CD8-positive, alpha-beta memory T cell (primary cell): Measurements from ENCODE around the gene ASB1. TPM values are rescaled to one million over a fixed set of nuclear protein-coding genes. Genes with fewer than 3 reads are reported as not detected.
A peak's percentile ranks its signal among the peaks of the same experiment; 100 is the strongest.

ENCODE experiments used
- CTCF ChIA-PET: fragments of 350-600 bp; sonication (Branson Sonifier 250); formaldehyde crosslinking; loops from one replicate; lab custom pipeline; 2021; ENCODE audit warnings: antibody characterized with exemption; lab: Charles Lee
- POLR2A ChIA-PET: fragments of 350-600 bp; sonication (Branson Sonifier 250); formaldehyde crosslinking; loops from one replicate; lab custom pipeline; 2021; ENCODE audit warnings: antibody characterized with exemption; lab: Charles Lee
- DNase-seq, 5 donors: peaks; one replicate each; pipeline versions ENCODE4 v3.0.0 to v3.0.0-alpha.2; 2020 to 2022; ENCODE audit warnings: mixed read lengths in 1 of 5
- H3K27ac ChIP-seq: one replicate; pipeline ENCODE4 v1.7.0; 2013; ENCODE audit warnings: low read depth, mild to moderate bottlenecking, low read length, moderate library complexity
- H3K27me3 ChIP-seq: 2 replicates; pipeline ENCODE4 v1.7.0; 2013; ENCODE audit warnings: low read length, mild to moderate bottlenecking; ENCODE audit not compliant: insufficient read depth, poor library complexity, severe bottlenecking
- H3K36me3 ChIP-seq: 2 replicates; pipeline ENCODE4 v1.7.0; 2013; ENCODE audit warnings: mild to moderate bottlenecking, low read length, moderate library complexity; ENCODE audit not compliant: insufficient read depth
- H3K4me1 ChIP-seq: 2 replicates; pipeline ENCODE4 v1.7.0; 2013; ENCODE audit warnings: mild to moderate bottlenecking, low read length, moderate library complexity; ENCODE audit not compliant: insufficient read depth
- H3K4me3 ChIP-seq: 2 replicates; pipeline ENCODE4 v1.7.0; 2013; ENCODE audit warnings: mild to moderate bottlenecking, low read length
- H3K9me3 ChIP-seq: 2 replicates; pipeline ENCODE4 v1.7.0; 2013; ENCODE audit warnings: mild to moderate bottlenecking, low read length
- H3K27ac Mint-ChIP-seq, 8 donors: one replicate each; pipeline ENCODE4 v1.8.0; 2020 to 2021; ENCODE audit warnings: mixed read lengths in 8 of 8, mild to moderate bottlenecking in 6 of 8, inconsistent platforms in 3 of 8, moderate library complexity in 3 of 8
- H3K27me3 Mint-ChIP-seq, 2 donors: one replicate each; pipeline ENCODE4 v1.8.0; 2020 to 2021; ENCODE audit warnings: mixed read lengths in 2 of 2, mild to moderate bottlenecking in 1 of 2, moderate library complexity in 1 of 2
- H3K36me3 Mint-ChIP-seq, 3 donors: one replicate each; pipeline ENCODE4 v1.8.0; 2020 to 2021; ENCODE audit warnings: mixed read lengths in 3 of 3, inconsistent platforms in 1 of 3, mild to moderate bottlenecking in 1 of 3
- H3K4me1 Mint-ChIP-seq, 3 donors: one replicate each; pipeline ENCODE4 v1.8.0; 2020 to 2021; ENCODE audit warnings: mixed read lengths in 3 of 3, inconsistent platforms in 1 of 3, mild to moderate bottlenecking in 1 of 3
- H3K4me3 Mint-ChIP-seq, 7 donors: one replicate each; pipeline ENCODE4 v1.8.0; 2020 to 2021; ENCODE audit warnings: mixed read lengths in 7 of 7, mild to moderate bottlenecking in 6 of 7, moderate library complexity in 4 of 7, inconsistent platforms in 2 of 7
- H3K9me3 Mint-ChIP-seq, 5 donors: one replicate each; pipeline ENCODE4 v1.8.0; 2020 to 2022; ENCODE audit warnings: mixed read lengths in 5 of 5, mild to moderate bottlenecking in 3 of 5, moderate library complexity in 2 of 5, inconsistent platforms in 1 of 5
- polyA plus RNA-seq: library from polyadenylated mRNA; unstranded; fragments of 300-500 nt; fragmentation: Illumina TruSeq; gene quantifications from one replicate; pipeline ENCODE4 v1.2.3, GENCODE V29; 2021
- total RNA-seq, 2 experiments: library from RNA; stranded (reverse); gene quantifications; one replicate each; pipeline ENCODE4 v1.2.3, GENCODE V29; 2021

Gene ASB1
- total and polyA plus RNA-seq, 3 experiments from 2014 or later = 25.9 to 41.9 (median 41.8) TPM

DNA sequence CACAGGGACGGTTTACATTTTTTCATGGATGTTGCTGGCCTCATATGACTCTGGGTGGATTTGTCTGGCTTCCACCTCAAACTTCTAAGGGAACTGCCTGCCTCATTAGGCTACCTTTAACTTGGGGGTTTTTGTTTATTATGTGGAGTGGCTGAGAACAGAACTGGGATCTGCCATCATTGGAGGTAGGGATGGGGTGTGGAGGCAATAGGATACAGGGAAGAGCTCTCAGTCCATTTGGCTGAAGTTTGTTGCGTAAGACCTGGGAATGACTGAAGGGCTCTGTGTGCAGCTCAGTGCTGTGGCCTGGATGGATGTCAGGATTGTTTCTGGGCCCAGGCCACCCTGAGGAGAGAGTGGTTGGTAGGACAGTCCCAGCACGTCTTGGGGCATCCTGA lies 31.2 kb downstream of the ASB1 start:
- no peaks in the 10 kb centered on the region for H3K36me3 ChIP-seq
- Mint-ChIP-seq H3K9me3 (peaks cover 0 to 17% (median 12%) of the 10 kb centered on the region in 5 donors), H3K36me3 (peaks cover 0 to 9% (median 0%) of the 10 kb centered on the region in 3 donors), H3K4me3 (no peak overlapping the region), H3K27me3 (peaks cover 0 to 2% of the 10 kb centered on the region in 2 donors), H3K27ac (no peak overlapping the region), H3K4me1 (peaks cover 0 to 4% (median under 1%) of the 10 kb centered on the region in 3 donors)
- no peaks in the 10 kb centered on the region for H3K9me3 ChIP-seq
- ChIA-PET POLR2A (no interaction called here), CTCF (no interaction called here)
- H3K27me3 ChIP-seq = no peaks in the 10 kb centered on the region
- no peak for DNase-seq
- no peak overlapping the region for H3K27ac ChIP-seq
- no peak overlapping the region for H3K4me3 ChIP-seq
- no peaks in the 10 kb centered on the region for H3K4me1 ChIP-seq

DNA sequence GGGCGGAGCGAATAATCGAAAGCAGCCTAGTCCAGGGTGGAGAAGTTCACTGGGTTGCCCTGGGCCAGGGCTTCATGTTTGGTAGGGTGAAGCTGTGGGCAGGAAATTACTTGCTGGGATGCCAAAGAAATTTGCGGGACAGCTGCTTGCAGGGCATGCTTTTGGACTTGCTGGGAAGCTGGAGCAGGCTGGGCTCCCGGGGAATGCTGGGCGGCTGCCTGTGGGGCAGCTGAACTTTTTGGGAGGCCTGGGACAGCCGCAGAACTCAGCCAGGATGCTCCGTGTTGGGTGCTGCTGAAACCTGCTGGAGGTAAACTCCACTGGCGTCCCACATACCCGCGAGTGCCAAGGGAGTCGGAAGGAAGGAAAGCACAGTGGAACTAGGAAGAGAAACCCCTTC lies 31.9 kb downstream of the ASB1 start:
- Mint-ChIP-seq H3K27me3 (peaks cover 0 to 2% of the 10 kb centered on the region in 2 donors), H3K36me3 (peaks cover 0 to 9% (median 0%) of the 10 kb centered on the region in 3 donors), H3K4me3 (no peak overlapping the region), H3K9me3 (peaks cover 0 to 17% (median 12%) of the 10 kb centered on the region in 5 donors), H3K27ac (no peak overlapping the region), H3K4me1 (peaks cover 0 to 5% (median 4%) of the 10 kb centered on the region in 3 donors)
- no peak for DNase-seq
- Histone ChIP-seq H3K36me3 (no peaks in the 10 kb centered on the region), H3K27ac (no peak overlapping the region), H3K9me3 (no peaks in the 10 kb centered on the region), H3K4me1 (no peaks in the 10 kb centered on the region), H3K4me3 (no peak overlapping the region), H3K27me3 (no peaks in the 10 kb centered on the region)
- POLR2A ChIA-PET = no interaction called here
- CTCF ChIA-PET = no interaction called here

DNA sequence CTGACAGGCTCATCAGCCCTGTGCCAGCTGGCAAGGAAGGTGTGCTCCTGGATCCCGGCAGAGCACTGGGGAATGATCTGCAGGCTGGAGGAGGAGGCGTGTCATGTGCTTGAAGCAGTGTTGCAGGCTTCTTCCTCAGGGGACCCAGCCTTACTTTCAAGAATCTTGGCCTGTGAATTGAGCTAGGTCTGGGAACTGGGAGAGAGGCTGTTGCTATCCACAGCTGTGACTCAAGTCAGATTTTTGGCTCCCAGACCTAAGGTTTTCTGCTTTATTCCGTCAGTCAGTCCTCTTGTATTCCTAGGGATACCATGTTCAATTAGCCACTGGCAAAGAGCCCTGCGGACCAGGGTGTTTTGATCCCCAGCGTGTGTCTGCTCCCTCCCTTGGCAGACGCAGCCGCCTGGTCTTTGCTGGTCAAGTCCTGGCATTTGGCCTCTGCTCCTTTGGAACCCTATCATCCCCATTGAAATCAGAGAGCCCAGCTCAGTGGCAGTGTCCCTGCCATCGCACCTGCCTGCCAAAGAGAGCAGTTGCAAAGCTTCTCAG lies 32.4 kb downstream of the ASB1 start:
- Histone ChIP-seq H3K4me1 (no peaks in the 10 kb centered on the region), H3K27ac (no peak overlapping the region), H3K4me3 (no peak overlapping the region), H3K36me3 (no peaks in the 10 kb centered on the region), H3K27me3 (no peaks in the 10 kb centered on the region), H3K9me3 (no peaks in the 10 kb centered on the region)
- Mint-ChIP-seq H3K4me1 (peaks cover 0 to 5% (median 4%) of the 10 kb centered on the region in 3 donors), H3K27ac (no peak overlapping the region), H3K4me3 (no peak overlapping the region), H3K27me3 (peaks cover 0 to 2% of the 10 kb centered on the region in 2 donors), H3K36me3 (peaks cover 0 to 9% (median 0%) of the 10 kb centered on the region in 3 donors), H3K9me3 (peaks cover 0 to 17% (median 12%) of the 10 kb centered on the region in 5 donors)
- ChIA-PET CTCF (interaction anchor here (2.9 kb wide), 1 partner anchor 89 kb away, joined by 19 read pairs; no protein-coding TSS in a partner anchor), POLR2A (no interaction called here)
- no peak for DNase-seq

DNA sequence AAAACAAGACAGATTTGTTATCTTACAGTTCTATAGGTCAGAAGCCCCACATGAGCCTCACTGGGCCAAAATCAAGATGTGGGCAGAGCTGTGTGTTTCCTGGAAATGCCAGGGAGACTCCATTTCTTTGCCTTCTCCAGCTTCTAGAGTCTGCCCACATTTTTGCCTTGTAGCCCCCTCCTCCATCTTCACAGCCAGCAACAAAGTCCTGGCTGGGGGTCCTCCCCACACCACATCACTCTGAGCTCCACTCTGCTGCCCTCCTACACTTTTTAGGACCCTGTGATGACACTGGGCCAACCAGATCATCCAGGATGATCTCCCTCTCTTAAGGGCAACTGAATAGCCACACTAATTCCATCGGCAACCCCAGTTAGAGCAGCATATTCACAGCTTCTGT lies 34.3 kb downstream of the ASB1 start:
- no peak for DNase-seq
- H3K4me3 Mint-ChIP-seq = no peak overlapping the region
- H3K9me3 ChIP-seq = no peaks in the 10 kb centered on the region

DNA sequence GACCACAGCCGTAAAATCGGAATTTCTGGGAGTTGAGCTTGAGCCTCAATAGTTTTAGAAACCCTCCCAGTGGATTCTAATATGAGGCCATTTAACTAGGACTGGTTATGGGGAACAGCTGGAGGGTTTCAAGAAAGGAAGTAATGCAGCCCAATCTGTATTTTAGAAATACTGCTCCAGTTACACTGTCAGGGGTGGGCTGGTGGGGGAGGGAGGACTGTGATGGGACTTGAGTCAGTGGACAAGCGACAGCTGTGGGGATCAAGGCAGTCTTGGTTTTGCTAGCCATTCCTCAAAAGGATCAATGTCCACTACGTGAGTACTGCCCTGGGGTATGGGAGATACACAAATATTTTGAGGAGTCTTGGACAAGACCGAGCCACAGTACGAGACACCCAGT lies 34.8 kb downstream of the ASB1 start:
- Histone ChIP-seq H3K4me3 (no peak overlapping the region), H3K9me3 (no peaks in the 10 kb centered on the region), H3K27ac (no peak overlapping the region), H3K36me3 (no peaks in the 10 kb centered on the region), H3K27me3 (no peaks in the 10 kb centered on the region), H3K4me1 (no peaks in the 10 kb centered on the region)
- ChIA-PET CTCF (interaction anchor here (1.2 to 2.9 kb wide), 2 partner anchors 53 to 91 kb away, joined by 3 to 19 read pairs; no protein-coding TSS in a partner anchor), POLR2A (no interaction called here)
- no peak overlapping the region for H3K27ac Mint-ChIP-seq
- H3K27me3 Mint-ChIP-seq = peaks cover 0 to 2% of the 10 kb centered on the region in 2 donors
- peaks cover 0 to 5% (median 4%) of the 10 kb centered on the region in 3 donors for H3K4me1 Mint-ChIP-seq
- H3K4me3 Mint-ChIP-seq = no peak overlapping the region
- no peak for DNase-seq
- H3K9me3 Mint-ChIP-seq = peaks cover 0 to 7% (median 3%) of the 10 kb centered on the region in 5 donors
- H3K36me3 Mint-ChIP-seq = peaks cover 0 to 7% (median 0%) of the 10 kb centered on the region in 3 donors

More for the DNA sequence above, 34.3 kb downstream of the ASB1 start:
- POLR2A ChIA-PET = no interaction called here
- H3K27me3 ChIP-seq = no peaks in the 10 kb centered on the region
- Mint-ChIP-seq H3K27ac (peak overlapping the region in 2 of 8 donors; percentile 24 to 67), H3K27me3 (peaks cover 0 to 2% of the 10 kb centered on the region in 2 donors), H3K4me1 (peaks cover 0 to 5% (median 4%) of the 10 kb centered on the region in 3 donors), H3K9me3 (peaks cover 0 to 11% (median 7%) of the 10 kb centered on the region in 5 donors), H3K36me3 (peaks cover 0 to 9% (median 0%) of the 10 kb centered on the region in 3 donors)
- no peak overlapping the region for H3K4me3 ChIP-seq
- no peaks in the 10 kb centered on the region for H3K4me1 ChIP-seq
- H3K36me3 ChIP-seq = no peaks in the 10 kb centered on the region
- CTCF ChIA-PET = interaction anchor here (1.1 to 2.9 kb wide), 3 partner anchors 53 to 91 kb away, joined by 3 to 19 read pairs (median 3); no protein-coding TSS in a partner anchor
- H3K27ac ChIP-seq = no peak overlapping the region

DNA sequence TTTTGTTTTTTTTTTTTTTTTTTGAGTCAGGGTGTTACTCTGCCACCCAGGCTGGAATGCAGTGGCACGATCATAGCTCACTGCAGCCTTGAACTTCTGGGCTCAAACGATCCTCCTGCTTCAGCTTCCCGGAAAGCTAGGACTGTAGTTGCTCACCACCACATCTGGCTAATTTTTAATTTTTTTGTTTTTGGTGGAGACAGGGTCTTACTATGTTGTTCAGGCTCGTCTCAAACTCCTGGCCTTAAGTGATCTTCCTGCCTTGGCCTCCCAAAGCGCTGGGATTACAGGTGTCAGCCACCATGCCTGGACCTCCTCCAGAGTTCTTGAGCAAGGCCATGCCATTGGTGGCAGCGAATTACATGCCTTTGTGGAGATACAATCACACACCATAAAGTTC lies 35.2 kb downstream of the ASB1 start:
- Histone ChIP-seq H3K27ac (no peak overlapping the region), H3K9me3 (no peaks in the 10 kb centered on the region), H3K27me3 (no peaks in the 10 kb centered on the region), H3K4me3 (no peak overlapping the region), H3K36me3 (no peaks in the 10 kb centered on the region), H3K4me1 (no peaks in the 10 kb centered on the region)
- ChIA-PET CTCF (interaction anchor here (2.9 kb wide), 1 partner anchor 92 kb away, joined by 19 read pairs; no protein-coding TSS in a partner anchor), POLR2A (no interaction called here)
- Mint-ChIP-seq H3K9me3 (peaks cover 0 to 3% (median 0%) of the 10 kb centered on the region in 5 donors), H3K4me3 (no peak overlapping the region), H3K27me3 (peaks cover 0 to 2% of the 10 kb centered on the region in 2 donors), H3K27ac (no peak overlapping the region), H3K4me1 (peaks cover 0 to 5% (median 4%) of the 10 kb centered on the region in 3 donors), H3K36me3 (peaks cover 0 to 3% (median 0%) of the 10 kb centered on the region in 3 donors)
- DNase-seq = no peak

DNA sequence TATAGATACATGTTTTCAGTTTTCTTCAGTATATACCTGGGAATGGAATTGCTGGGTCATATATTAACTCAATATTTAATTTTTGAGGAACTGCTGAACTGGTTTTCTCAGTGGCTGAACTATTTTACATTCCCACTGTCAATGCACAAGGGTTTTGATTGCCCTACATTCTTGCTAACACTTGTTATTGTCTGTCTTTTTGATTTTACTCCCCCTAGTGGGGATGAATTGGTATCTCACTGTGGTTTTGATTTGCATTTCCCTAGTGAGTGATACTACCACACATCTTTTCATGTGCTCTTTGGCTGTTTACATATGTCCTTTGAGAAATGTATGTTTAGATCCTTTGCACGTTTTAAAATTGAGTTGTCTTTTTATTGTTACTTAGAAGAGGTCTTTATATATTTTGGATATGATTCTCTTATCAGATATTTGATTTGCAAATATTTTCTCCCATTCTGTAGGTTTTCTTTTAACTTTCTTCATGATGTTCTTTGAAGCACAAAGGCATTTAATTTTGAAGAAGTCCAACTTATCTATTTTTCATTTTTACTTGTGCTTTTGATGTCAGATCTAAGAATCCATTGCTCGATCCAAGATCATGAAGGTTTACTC lies 36.2 kb downstream of the ASB1 start:
- POLR2A ChIA-PET = no interaction called here
- peaks cover 0 to 5% (median 4%) of the 10 kb centered on the region in 3 donors for H3K4me1 Mint-ChIP-seq
- no peak overlapping the region for H3K4me3 Mint-ChIP-seq
- Histone ChIP-seq H3K36me3 (no peaks in the 10 kb centered on the region), H3K4me3 (no peak overlapping the region), H3K27ac (no peak overlapping the region), H3K4me1 (no peaks in the 10 kb centered on the region), H3K9me3 (no peaks in the 10 kb centered on the region), H3K27me3 (no peaks in the 10 kb centered on the region)
- DNase-seq = peak in 2 of 5 donors; percentile 36 to 43
- H3K36me3 Mint-ChIP-seq = no peaks in the 10 kb centered on the region
- H3K27me3 Mint-ChIP-seq = peaks cover 0 to 2% of the 10 kb centered on the region in 2 donors
- H3K27ac Mint-ChIP-seq = no peak overlapping the region
- CTCF ChIA-PET = interaction anchor here (0.7 kb wide), 1 partner anchor 61 kb away, joined by 3 read pairs; no protein-coding TSS in a partner anchor
- no peaks in the 10 kb centered on the region for H3K9me3 Mint-ChIP-seq

DNA sequence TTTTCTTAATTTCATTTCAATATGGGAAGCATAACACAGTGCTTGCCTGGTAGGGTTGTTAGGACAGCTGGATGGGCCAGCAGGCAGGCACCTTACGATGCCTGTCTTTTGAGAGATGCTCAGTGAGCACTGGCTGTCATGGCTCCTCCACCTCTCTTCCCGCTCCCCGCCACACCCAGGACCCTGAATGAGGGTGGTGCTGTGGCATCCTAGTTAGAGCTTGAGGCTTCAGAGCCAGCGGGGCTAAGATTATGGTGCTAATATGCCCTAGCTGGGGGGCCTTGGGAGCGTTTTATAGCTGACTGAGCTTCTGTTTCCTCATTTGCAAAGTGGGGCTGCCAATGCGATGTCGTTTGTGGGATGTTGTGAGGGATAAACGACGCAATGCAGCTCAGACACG lies 37.7 kb downstream of the ASB1 start:
- Histone ChIP-seq H3K36me3 (no peaks in the 10 kb centered on the region), H3K9me3 (no peaks in the 10 kb centered on the region), H3K4me1 (no peaks in the 10 kb centered on the region), H3K27me3 (no peaks in the 10 kb centered on the region), H3K27ac (no peak overlapping the region), H3K4me3 (no peak overlapping the region)
- Mint-ChIP-seq H3K9me3 (peaks cover 7 to 10% (median 7%) of the 10 kb centered on the region in 5 donors), H3K27me3 (peaks cover 2 to 4% of the 10 kb centered on the region in 2 donors), H3K27ac (no peak overlapping the region), H3K36me3 (peaks cover 7 to 8% (median 8%) of the 10 kb centered on the region in 3 donors), H3K4me3 (no peak overlapping the region), H3K4me1 (peaks cover 0 to 5% (median 4%) of the 10 kb centered on the region in 3 donors)
- POLR2A ChIA-PET = no interaction called here
- DNase-seq = no peak
- CTCF ChIA-PET = interaction anchor here (1.3 to 1.8 kb wide), 2 partner anchors 33 to 94 kb away, joined by 3 to 5 read pairs; no protein-coding TSS in a partner anchor
